Activated CD4-positive, alpha-beta T cell treated with anti-CD3 and anti-CD28 coated beads, Interleukin-2, amount 50 U/mL, for 24 hours (primary cell): ENCODE data around the gene LRP10.
"Not testable (repeated sequence)": the region's sequence is repeated elsewhere in the genome, so short reads cannot be mapped to it uniquely, and the experiment has no call there.

Experiments
- DNase-seq, 2 donors: peaks; one replicate each; pipeline ENCODE4 v3.0.0-alpha.2; 2020; ENCODE audit warnings: low read depth in 1 of 2, low spot score in 1 of 2

LRP10 gene

DNA sequence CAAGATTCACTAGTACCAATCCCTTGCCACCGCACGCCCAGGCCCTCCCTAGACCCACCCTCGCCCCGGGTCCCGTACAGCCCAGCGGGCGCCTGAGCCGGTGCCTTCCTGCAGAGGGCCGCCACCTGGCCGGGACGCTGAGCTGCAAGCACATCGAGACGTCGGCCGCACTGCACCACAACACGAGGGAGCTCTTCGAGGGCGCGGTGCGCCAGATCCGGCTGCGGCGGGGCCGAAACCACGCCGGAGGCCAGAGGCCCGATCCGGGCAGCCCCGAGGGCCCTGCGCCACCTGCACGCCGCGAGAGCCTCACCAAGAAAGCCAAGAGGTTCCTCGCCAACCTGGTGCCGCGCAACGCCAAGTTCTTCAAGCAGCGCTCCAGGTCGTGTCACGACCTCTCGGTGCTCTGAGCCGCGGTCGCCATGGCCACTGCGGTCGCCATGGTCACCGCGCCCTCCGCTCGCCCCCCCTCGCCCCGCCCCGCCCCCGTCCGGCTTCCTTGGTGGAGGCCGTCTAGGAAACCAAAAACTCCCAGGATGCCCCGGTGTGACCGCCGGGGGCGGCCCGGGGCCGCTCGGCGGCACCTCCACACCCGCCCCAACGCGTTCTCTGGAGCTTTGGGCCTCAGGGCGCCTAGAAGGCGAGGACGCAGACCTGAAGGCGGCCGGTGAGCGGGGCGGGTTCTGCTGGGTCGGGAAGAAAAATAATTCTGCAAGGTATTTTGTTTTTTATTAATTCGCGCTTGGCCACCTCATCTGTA lies 15.1 kb downstream of the LRP10 start:
- peak; percentile 31 to 44 for DNase-seq

DNA sequence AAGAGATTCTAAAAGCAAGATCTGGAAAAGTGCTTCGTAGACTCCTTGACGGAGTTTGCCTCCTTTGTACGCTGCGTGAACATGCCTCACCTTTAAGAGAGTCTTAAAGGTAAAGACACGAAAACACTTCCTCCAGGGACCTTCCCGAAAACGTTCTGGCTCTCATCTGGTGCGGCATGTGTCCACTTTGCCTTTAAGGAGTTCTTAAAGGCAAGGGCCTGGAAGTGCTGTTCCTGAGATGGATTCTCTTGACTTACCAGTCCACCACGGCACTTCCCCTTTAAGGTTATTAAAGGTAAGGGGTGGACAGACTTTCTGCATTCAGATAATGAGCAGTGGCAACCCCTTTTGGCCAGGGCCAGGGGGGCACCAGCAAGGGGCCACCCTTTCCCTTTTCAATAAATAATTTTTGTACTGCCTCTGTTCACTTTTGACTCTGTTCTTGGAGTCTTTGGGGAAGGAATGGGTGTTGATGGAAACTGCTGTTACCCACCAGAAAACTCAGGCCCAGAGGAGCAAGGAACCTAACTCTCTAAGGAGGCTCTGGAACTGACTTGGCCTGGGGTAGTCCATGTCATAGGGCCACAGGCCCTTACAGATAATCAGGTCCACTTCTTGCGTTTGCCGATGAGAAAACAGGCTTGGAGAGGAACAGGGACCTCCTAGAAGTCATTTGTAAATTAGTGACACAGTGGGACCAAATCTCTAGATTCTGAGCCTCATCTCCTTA lies 15.9 kb downstream of the LRP10 start:
- DNase-seq, result no peak

DNA sequence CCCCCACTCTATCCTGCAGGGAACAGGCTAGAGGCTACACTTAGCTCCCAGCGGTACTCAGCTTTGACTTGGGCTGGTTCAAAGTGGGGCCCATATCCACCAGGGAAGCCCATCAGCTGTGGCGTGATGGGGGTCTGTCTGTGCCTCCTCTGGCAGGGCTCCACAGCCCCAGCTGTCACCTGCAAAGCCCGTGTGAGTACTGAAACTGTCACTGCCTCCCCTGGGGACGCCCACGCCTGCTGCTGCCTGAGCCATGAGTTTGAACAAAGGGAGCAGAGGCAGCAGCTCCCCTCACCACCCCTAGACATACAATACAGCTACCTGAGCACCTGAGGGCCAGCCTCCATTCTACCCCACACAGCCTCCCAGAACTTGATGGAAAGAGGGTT lies 16.4 kb downstream of the LRP10 start:
- DNase-seq, result peak; percentile 35 to 38

DNA sequence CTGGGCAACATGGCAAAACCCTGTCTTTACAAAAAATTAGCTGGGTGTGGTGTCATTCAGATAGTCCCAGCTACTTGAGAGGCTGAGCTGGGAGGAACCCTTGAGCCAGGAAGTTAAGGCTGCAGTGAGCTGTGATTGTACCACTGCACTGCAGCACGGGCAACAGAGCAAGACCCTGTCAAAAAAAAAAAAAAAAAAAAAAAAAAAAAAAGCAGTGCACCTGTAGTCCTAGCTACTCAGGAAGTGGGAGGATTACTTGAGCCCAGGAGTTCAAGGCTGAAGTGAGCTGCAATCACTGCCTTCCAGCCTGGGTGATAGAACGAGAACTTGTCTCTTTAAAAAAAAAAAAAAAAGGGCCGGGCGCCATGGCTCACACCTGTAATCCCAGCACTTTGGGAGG lies 17.1 kb downstream of the LRP10 start:
- no peak for DNase-seq

DNA sequence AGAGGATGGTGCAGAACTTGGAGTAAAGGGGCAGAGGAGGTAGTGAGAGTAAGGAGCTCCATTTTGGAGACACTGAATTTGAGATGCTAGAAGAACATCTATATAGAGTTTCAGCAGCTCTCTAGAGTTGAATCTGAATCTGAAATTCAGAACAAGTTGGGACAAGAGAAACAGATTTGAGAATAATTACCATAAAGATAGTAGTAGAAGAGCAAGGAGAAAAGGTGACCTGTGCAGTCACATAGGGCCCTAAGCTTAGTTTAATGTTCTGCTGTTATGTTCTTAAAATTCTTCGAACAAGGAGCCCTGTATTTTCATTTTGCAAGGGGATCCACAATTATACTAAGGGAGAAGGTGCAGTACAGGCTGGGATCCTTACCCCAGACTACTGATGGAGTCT lies 18.9 kb downstream of the LRP10 start:
- DNase-seq, result no peak

DNA sequence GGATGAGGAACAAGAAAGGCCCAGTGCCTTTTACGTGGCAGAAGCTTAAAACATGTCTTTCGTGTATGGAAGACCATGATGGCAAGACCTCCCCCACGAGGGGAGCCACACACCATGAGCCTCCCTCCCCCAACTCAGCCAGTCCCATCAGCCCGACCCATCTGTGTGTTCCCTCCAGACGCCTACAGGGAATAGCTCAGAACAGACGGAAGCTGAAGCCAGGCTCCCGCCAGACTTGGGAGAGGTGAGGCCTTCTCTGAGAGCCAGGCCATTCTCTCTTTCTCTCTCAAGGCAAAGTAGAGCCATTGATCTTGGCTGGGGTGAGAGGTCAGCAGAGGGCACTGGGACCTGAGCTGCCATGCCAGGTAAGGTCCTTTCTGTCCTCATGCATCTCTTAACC lies 20.9 kb downstream of the LRP10 start:
- no peak for DNase-seq

DNA sequence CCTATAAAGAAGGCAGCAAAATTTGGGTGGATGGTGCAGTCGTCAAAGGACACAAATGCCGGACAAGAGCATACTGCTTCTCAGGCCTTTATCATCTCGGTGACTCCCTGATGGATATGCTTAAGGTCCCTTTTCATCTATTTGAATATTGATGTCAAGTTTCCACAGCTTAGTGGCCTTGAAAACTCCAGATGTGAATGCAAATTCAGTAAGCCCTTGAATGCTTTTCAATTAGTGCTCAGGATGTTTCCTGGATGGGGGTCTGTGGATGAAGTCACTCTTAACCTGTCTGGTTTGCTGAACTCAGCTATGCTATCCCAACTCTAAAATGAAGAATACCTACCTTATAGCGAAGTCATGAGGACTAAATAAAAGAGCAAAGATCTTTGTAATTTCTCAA lies 22.2 kb downstream of the LRP10 start:
- no peak for DNase-seq

DNA sequence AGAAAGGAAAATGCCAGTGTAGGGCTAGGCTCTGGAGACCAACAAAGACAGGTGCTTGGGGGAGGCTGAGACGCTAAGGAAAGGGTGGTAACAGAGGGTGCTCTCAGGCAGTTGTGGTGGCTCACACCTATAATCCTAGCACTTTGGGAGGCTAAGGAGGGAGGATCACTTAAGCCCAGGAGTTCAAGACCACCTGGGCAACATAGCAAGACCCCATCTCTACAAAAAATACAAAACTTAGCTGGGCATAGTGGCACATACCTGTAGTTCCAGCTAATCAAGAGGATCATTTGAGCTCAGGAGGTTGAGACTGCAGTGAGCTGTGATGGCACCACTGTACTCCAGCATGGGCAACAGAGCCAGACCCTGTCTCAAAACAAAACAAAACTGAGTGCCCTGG lies 23.9 kb downstream of the LRP10 start:
- DNase-seq, result no peak

DNA sequence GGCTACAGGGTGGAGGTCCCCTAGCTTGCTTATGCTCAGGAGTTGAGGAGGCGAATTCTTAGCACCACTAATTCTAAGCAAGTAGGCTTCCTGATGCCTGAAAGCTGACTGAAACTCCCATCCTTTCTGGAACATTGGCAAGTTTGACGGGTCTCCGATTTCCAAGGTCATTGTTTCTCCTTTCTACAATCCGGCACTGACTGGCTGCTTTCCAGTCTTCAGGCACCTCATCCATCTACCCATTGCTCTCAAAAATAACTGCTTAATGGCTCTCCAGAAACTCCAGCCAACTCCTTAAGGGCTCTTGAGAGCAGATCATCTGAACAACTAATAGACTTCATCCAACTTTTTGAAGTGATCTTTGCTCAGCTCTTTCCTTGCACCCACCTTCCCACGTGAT lies 24.8 kb downstream of the LRP10 start:
- DNase-seq, result no peak

DNA sequence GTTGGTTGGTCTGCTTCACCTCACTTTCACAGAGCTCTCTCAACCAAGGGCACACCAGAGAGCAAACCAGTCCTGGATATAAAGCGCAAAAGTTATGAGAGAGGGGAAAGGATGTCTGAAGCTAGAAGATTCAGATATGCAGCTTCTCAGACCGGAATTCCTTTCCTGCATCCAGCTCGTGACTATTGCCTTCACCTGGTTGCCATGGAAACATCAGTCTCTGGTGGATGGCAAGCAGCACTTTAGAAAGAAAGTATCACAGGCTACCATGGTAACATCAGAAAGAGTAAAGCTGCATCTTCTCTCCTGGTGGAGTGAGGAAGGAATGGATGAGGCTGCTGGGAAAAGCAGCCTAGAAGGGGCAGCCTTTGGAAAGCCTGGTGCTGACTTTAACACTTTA lies 25.2 kb downstream of the LRP10 start:
- DNase-seq, result no peak

DNA sequence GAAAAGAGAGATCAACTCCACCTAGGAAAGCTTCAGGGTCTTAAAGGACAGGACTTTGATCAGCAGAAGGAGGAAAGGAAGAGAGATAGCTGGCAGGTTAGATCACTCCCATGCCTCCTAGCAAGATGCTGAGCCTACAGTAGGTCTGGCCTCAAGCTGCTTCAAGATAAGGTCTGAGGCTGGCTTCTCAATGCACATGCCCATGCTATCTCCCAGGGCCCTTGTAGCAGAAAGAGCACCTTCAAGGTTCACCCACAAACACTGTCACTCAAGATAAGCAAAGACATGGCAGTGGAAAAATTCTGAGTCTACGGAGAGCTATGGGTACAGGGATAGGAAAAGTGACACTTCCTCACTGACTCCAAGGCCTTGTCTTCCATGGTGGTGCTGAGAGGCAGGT lies 25.8 kb downstream of the LRP10 start:
- DNase-seq, result no peak

DNA sequence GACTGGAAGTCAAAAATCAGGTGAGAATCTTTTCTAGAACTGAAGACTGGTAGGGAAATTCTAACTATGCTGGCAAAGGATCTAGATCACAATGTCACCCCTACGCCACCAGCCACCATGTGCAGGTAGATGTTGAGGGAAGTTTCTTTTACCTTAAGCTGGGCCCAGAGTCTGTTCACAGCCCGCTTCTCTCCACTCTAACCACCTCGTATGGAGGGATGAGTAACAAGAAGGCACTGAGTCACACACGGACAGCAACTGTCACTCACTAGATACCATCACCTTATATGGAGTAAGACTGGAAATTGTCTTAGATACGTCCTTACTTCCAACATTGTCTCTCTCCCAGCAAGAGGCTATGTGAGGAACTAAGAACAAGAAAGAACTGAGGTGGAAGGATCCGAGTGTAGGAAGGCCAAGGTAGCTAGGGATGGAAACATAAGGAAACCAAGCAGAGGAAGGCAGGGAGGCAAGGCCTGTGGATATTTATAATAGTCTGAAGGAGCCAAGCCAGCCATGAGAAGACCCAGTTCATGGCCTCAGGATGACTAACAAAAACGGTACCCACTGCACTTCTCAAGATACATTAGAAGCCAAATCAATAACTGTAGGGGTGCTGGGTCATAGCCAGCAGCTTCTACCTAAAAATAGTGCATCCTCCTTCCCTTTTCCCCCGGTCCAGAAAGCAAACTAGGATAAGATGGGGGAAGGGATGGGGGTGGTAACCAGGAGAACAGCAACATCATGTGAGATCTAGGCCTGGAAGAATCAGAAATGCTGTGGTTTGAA lies 27.0 kb downstream of the LRP10 start:
- DNase-seq, result no peak

DNA sequence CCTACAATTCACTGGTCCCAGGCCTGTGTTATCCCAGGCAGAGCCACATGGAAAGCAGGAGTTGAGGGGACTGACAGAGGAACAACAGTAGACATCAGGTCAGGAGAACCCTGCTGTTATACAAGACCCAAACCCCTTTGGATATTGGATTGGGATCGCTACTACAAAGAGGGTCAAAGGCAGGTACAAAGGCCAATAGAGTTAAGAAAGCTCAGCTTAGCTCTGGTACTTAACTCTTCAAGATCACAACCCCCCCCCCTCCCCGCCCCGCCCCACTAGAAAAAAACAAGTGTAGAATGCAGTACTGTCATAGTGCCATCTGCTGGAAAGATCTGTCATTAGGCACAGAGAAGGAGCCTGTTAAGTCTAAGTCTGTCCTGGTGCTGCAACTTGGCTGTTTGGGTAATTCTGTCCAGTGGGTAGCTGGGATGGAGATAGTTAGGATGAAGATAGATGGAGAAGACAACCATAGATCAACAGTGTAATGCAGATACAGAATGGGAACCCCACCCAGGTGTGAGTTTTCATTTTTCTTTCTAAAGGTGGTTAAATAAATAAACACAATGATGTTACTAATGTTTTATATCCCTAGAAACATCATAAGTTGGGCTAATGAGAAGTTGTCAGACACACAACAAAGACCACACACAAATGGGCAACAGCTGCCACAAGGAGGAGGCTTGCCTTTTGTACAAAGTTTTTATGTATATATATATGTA lies 28.7 kb downstream of the LRP10 start:
- peak in 1 of 2 donors; percentile 51 for DNase-seq

DNA sequence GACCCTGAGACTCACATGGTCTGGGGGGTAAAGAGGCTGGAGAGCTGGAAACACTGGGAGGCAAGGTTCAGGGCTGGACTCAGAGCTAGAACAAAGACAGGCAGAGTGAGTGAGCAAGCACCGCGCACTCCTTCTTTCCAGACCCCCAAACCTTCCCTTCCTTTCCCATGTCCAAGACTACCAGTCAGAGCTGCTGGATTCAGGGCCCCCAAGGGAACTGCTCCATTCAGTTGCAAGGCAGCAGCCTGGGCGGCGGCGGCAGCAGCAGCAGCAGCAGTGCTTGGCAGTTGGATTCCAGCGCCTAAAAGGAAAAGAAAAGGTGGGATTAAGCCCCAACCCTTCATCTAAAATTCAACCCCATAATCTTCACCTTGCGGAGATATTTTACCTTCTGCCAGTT lies 30.3 kb downstream of the LRP10 start:
- no peak for DNase-seq

DNA sequence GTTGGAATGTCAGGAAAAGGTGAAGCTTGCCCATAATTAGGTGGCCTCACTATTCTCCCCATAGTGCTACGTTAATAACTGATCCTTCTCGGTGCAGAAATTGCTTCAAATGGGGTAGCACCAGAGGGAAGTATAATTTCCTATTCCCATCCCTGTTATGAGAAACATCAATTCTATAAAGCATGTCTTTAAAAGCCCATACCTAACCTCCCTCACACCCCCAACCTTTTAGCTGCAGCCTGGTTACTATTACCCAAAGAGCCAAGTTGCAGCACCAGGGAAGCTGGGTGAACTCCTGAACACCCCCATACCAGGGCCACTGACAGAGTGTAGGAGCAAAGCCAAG lies 32.2 kb downstream of the LRP10 start:
- no peak for DNase-seq

DNA sequence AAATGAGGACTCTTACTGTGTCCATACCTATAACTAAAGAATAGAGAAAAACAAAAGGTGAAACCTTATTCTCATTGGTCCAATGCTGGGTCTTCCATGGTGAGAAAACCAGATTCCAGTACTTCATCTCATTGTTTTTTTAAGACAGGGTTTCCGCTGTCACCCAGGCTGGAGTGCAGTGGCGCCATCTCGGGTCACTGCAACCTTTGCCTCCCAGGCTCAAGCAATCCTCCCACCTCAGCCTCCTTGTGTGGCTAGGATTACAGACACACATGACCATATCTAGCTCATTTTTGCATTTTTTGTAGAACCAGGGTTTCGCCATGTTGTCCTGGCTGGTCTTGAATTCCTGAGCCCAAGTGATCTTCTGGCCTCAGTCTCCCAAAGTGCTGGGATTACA lies 34.1 kb downstream of the LRP10 start:
- no peak for DNase-seq

DNA sequence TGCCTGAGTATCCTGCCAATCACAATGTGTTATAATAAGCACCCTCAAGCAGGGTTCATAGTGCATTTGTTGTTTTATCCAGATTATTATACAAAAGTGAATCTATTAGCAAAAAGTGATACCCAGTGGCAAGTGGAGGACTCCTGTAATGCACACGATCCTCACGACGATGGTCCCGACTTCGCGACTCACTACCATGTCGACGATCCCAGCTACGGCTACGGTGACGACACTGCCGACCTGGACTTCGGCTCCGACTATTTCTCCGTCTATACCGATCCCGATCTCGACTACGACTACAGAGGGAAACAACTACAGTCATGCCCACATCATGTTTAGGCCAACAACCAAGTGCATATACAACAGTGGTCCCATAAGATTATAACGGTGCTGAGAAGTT lies 34.5 kb downstream of the LRP10 start:
- no peak for DNase-seq

DNA sequence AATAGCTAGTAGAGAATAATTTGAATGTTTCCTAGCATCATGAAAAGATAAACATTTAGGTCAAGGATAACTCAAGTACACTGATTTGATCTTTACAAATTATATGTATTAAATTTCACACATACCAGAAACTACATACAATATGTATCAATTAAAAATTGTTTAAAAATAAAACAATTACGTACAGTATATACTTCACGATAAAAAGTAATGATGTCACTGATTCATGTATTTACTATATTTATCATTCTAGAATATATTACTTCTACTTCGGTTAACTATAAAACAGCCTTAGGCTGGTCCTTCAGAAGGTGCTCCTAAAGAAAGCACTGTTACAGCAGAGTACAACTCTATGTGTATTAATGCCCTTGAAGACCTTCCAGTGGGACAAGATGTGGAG lies 35.9 kb downstream of the LRP10 start:
- no peak for DNase-seq

DNA sequence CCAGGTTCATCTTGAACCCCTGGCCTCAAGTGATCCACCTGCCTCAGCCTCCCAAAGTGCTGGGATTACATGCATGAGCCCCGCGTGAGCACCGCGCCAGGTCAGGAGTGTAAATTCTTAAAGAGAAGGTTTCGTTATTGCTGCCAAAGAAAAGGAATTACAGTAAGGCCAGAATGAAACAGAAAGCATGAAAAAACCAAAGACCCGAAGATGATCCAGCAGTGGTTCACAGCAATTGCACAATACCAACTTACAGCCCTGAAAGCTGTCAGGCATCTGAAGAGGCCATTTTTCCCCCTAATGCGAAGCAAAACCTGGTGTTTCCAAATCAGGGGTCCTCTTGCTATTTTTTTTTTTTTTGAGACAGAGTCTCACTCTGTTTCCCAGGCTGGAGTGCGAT lies 37.1 kb downstream of the LRP10 start:
- DNase-seq, result no peak

DNA sequence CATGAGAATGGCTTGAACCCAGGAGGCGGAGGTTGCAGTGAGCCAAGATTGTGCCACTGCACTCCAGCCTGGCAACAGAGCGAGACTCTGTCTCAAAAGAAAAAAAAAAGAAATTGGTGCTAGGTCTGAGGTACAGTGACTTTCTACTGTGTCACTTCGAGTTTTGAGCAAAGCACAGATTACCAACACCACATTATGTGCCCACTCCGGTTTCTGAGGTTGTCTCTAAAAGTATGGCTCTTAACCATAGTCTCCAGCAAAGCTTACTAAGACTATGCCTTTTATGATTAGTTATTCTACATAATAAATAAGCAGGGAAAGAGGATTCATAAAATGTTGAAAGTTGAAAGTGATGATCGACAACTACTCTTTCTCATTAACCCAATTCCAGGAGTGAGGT lies 39.4 kb downstream of the LRP10 start:
- no peak for DNase-seq

DNA sequence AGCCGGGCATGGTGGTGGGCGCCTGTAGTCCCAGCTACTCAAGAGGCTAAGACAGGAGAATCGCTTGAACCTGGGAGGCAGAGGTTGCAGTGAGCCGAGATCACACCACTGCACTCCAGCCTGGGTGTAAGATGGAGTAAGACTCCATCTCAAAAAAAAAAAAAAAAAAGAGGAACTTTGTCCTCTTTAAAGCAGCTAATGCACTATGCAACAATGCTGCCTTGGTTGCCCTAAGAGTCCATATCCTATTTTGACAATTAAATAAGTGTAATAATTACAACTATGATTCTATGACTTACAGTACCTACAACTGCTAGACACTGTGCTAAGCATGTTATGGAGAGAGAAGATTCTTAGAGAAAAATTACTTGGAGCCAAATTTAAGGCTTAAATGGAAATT lies 43.3 kb downstream of the LRP10 start:
- DNase-seq, result not testable (repeated sequence)
